NCI-H82 treated with DMSO at 0.1 percent for 48 hours (cell line): ENCODE results near the gene TMEM259.

Experiments
- DNase-seq: peaks from one replicate; lab custom pipeline; 2025; ENCODE audit not compliant: unreplicated experiment; lab: John Stamatoyannopoulos, UW

TMEM259 gene

DNA sequence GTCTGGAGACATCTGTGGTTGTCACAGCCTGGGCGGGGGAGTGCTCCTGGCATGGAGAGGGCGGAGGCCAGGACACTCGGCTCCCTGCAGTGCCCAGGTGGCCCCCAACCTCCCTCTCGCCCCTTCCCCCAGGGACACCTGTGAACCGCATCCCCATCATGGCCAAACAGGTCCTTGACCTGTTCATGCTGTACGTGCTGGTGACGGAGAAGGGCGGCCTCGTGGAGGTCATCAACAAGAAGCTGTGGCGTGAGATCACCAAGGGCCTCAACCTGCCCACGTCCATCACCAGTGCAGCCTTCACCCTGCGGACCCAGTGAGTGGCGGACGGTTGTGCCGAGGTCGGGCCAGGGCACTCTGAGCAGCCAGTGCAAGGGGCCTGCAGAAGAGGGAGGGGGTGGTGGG lies 56.8 kb downstream of the TMEM259 start:
- no peak for DNase-seq

DNA sequence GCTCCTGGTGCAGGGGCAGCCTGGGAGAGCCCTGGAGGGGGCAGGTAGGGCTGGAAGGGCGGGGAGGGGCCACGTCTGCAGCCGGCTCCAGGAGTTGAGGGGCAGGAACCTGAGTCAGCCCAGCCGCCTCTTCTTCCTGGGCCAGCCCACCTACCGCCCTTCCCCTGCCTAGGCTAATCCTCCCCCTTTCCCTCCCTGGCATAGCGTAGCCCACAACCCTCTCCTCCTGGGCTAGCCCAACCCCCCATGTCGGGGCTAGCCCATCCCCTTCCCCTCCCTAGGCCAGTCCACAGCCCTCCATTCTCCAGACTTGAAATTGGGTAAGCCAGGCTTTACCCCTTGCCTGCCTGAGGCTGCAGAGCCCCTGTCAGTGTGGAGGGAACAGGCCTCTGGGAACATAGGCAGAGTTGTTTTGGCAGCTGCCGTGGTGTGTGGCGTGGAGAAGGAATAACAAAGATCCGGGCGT lies 57.4 kb downstream of the TMEM259 start:
- DNase-seq: no peak

DNA sequence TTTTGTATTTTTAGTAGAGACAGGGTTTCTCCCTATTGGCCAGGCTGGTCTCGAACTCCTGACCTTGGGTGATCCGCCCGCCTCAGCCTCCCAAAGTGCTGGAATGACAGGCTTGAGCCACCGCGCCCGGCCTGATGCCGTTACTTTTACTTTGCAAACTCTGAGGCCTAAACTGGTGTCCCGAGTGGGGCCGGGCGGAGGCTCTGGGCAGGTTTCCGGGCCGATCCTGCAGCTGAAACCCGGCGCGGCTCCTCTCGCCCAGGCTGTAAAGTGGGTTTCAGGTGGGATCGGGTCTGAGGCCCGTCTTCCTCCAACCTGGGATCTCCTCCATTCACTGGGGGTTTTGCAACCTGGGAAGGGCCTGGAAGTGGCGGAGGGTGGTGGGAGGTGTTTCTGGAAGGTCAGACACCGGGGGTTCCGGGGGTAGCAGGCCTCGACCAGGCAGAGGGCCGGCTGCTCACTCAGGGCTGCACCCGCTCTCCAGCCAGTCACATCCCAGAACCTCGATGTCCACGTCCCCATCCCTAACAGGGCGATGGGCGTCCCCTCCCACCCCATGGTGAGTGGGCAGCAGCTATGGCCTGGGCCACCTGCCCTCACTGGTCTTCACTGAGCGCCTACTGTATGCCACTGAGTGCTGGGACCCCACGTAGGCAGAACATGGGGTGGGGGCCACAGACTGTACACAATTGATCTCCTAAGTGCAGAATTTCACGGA lies 58.1 kb downstream of the TMEM259 start:
- DNase-seq: no peak

- DNase-seq: no peak
Observed at GRCh38 chr19:961866-962620, 58.9 kb downstream of the TMEM259 start.

GRCh38 chr19:960601-960938 lies 60.4 kb downstream of the TMEM259 start:
- no peak for DNase-seq

- DNase-seq: no peak
Observed at GRCh38 chr19:960020-960419, 60.9 kb downstream of the TMEM259 start.
